ENCODE results near the gene B4GALT6.

GRCh38 chr18:31680433-31680811 lies 4.0 kb downstream of the B4GALT6 start:
- TF ChIP-seq CTCF (IDR thresholded peaks at IDR 0.05) (no peak), EP300 (IDR thresholded peaks at IDR 0.05) (no peak)
